ENCODE measurements around the gene UBE2U.

UBE2U gene

DNA sequence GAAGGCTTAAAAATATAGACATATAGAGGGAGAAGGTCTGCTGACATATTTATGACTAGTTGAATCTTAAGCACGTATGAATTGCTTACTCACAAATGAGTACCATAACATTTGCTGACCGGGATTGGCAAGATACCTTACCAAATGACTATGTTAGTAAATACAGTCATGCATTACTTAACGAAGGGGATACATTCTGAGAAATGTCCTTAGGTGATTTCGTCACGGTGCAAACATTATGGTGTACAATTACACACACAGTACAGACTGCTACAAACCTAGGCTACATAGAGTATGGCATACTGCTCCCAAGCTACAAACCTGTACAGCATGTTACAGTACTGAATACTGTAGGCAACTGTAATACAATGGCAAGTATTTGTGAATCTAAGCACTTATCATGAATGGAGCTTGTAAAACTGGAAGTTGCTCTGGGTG lies 19.4 kb upstream of the UBE2U start (continued):
- TF ChIP-seq, protein P1, sequence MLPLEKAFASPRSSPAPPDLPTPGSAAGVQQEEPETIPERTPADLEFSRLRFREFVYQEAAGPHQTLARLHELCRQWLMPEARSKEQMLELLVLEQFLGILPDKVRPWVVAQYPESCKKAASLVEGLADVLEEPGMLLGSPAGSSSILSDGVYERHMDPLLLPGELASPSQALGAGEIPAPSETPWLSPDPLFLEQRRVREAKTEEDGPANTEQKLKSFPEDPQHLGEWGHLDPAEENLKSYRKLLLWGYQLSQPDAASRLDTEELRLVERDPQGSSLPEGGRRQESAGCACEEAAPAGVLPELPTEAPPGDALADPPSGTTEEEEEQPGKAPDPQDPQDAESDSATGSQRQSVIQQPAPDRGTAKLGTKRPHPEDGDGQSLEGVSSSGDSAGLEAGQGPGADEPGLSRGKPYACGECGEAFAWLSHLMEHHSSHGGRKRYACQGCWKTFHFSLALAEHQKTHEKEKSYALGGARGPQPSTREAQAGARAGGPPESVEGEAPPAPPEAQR (tag by site-specific recombination; IDR thresholded peaks at IDR 0.05) = no peak
- TF ChIP-seq WT1 (tag by site-specific recombination; IDR thresholded peaks at IDR 0.05) (peak; percentile 98), REPIN1 (tag by site-specific recombination; IDR thresholded peaks at IDR 0.05; ENCODE audit: low read depth) (no peak; the same call in 1 of the 2 replicates), ZNF366 (tag by site-specific recombination; conservative IDR thresholded peaks at IDR 0.05) (peak; percentile 65), ZXDB (tag by site-specific recombination; IDR thresholded peaks at IDR 0.05) (no peak), SP7 (tag by site-specific recombination; IDR thresholded peaks at IDR 0.05) (peak; percentile 98), SETDB1 (IDR thresholded peaks at IDR 0.05; ENCODE audit: insufficient read length, low read length) (peak; percentile 30), IKZF3 (tag by site-specific recombination; IDR thresholded peaks at IDR 0.05) (peak; percentile 79), ZNF629 (tag by site-specific recombination; IDR thresholded peaks at IDR 0.05) (peak; percentile 95), SP3 (tag by site-specific recombination; IDR thresholded peaks at IDR 0.05) (peak; percentile 42; the same call in 1 of the 2 replicates), ZNF76 (tag by site-specific recombination; IDR thresholded peaks at IDR 0.05; ENCODE audit: borderline replicate concordance, low read depth) (0 out of 2 replicates have a peak, but pooled peaks have one; percentile 44), HOXA7 (CRISPR knock-in tag; IDR thresholded peaks at IDR 0.05; ENCODE audit: borderline replicate concordance) (no peak), TRIM28 (IDR thresholded peaks at IDR 0.05; ENCODE audit: borderline replicate concordance, low read length) (peak; percentile 86), ZIC2 (tag by site-specific recombination; IDR thresholded peaks at IDR 0.05) (no peak), ZNF24 (tag by site-specific recombination; IDR thresholded peaks at IDR 0.05) (peak; percentile 84), BCL11A (tag by site-specific recombination; IDR thresholded peaks at IDR 0.05; ENCODE audit: low read depth) (peak; percentile 83), ZNF48 (tag by site-specific recombination; IDR thresholded peaks at IDR 0.05) (no peak), MZF1 (tag by site-specific recombination; IDR thresholded peaks at IDR 0.05; ENCODE audit: borderline replicate concordance) (peak; percentile 83), ZNF274 (IDR thresholded peaks at IDR 0.05; ENCODE audit: low read length) (no peak), ZNF274 (tag by site-specific recombination; IDR thresholded peaks at IDR 0.05; ENCODE audit: borderline replicate concordance) (no peak), ZNF223 (tag by site-specific recombination; IDR thresholded peaks at IDR 0.05) (no peak)
- TF ChIP-seq, protein P2, sequence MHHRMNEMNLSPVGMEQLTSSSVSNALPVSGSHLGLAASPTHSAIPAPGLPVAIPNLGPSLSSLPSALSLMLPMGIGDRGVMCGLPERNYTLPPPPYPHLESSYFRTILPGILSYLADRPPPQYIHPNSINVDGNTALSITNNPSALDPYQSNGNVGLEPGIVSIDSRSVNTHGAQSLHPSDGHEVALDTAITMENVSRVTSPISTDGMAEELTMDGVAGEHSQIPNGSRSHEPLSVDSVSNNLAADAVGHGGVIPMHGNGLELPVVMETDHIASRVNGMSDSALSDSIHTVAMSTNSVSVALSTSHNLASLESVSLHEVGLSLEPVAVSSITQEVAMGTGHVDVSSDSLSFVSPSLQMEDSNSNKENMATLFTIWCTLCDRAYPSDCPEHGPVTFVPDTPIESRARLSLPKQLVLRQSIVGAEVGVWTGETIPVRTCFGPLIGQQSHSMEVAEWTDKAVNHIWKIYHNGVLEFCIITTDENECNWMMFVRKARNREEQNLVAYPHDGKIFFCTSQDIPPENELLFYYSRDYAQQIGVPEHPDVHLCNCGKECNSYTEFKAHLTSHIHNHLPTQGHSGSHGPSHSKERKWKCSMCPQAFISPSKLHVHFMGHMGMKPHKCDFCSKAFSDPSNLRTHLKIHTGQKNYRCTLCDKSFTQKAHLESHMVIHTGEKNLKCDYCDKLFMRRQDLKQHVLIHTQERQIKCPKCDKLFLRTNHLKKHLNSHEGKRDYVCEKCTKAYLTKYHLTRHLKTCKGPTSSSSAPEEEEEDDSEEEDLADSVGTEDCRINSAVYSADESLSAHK (tag by site-specific recombination; IDR thresholded peaks at IDR 0.05) = 0 out of 2 replicates have a peak, but pooled peaks have one; percentile 70
- TF ChIP-seq, protein P3, sequence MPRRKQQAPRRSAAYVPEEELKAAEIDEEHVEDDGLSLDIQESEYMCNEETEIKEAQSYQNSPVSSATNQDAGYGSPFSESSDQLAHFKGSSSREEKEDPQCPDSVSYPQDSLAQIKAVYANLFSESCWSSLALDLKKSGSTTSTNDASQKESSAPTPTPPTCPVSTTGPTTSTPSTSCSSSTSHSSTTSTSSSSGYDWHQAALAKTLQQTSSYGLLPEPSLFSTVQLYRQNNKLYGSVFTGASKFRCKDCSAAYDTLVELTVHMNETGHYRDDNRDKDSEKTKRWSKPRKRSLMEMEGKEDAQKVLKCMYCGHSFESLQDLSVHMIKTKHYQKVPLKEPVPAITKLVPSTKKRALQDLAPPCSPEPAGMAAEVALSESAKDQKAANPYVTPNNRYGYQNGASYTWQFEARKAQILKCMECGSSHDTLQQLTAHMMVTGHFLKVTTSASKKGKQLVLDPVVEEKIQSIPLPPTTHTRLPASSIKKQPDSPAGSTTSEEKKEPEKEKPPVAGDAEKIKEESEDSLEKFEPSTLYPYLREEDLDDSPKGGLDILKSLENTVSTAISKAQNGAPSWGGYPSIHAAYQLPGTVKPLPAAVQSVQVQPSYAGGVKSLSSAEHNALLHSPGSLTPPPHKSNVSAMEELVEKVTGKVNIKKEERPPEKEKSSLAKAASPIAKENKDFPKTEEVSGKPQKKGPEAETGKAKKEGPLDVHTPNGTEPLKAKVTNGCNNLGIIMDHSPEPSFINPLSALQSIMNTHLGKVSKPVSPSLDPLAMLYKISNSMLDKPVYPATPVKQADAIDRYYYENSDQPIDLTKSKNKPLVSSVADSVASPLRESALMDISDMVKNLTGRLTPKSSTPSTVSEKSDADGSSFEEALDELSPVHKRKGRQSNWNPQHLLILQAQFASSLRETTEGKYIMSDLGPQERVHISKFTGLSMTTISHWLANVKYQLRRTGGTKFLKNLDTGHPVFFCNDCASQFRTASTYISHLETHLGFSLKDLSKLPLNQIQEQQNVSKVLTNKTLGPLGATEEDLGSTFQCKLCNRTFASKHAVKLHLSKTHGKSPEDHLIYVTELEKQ (tag by site-specific recombination; IDR thresholded peaks at IDR 0.05; ENCODE audit: borderline replicate concordance) = peak; percentile 52
- TF ChIP-seq, protein P4, sequence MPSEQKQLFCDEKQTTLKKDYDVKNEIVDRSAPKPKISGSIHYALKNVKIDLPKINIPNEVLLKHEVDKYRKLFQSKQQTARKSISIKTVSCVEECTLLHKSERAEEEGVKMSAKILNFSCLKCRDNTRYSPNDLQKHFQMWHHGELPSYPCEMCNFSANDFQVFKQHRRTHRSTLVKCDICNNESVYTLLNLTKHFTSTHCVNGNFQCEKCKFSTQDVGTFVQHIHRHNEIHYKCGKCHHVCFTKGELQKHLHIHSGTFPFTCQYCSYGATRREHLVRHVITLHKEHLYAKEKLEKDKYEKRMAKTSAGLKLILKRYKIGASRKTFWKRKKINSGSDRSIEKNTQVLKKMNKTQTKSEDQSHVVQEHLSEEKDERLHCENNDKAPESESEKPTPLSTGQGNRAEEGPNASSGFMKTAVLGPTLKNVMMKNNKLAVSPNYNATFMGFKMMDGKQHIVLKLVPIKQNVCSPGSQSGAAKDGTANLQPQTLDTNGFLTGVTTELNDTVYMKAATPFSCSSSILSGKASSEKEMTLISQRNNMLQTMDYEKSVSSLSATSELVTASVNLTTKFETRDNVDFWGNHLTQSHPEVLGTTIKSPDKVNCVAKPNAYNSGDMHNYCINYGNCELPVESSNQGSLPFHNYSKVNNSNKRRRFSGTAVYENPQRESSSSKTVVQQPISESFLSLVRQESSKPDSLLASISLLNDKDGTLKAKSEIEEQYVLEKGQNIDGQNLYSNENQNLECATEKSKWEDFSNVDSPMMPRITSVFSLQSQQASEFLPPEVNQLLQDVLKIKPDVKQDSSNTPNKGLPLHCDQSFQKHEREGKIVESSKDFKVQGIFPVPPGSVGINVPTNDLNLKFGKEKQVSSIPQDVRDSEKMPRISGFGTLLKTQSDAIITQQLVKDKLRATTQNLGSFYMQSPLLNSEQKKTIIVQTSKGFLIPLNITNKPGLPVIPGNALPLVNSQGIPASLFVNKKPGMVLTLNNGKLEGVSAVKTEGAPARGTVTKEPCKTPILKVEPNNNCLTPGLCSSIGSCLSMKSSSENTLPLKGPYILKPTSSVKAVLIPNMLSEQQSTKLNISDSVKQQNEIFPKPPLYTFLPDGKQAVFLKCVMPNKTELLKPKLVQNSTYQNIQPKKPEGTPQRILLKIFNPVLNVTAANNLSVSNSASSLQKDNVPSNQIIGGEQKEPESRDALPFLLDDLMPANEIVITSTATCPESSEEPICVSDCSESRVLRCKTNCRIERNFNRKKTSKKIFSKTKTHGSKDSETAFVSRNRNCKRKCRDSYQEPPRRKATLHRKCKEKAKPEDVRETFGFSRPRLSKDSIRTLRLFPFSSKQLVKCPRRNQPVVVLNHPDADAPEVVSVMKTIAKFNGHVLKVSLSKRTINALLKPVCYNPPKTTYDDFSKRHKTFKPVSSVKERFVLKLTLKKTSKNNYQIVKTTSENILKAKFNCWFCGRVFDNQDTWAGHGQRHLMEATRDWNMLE (tag by site-specific recombination; conservative IDR thresholded peaks at IDR 0.05; ENCODE audit: low read depth) = peak; percentile 20
- TF ChIP-seq, protein P5, sequence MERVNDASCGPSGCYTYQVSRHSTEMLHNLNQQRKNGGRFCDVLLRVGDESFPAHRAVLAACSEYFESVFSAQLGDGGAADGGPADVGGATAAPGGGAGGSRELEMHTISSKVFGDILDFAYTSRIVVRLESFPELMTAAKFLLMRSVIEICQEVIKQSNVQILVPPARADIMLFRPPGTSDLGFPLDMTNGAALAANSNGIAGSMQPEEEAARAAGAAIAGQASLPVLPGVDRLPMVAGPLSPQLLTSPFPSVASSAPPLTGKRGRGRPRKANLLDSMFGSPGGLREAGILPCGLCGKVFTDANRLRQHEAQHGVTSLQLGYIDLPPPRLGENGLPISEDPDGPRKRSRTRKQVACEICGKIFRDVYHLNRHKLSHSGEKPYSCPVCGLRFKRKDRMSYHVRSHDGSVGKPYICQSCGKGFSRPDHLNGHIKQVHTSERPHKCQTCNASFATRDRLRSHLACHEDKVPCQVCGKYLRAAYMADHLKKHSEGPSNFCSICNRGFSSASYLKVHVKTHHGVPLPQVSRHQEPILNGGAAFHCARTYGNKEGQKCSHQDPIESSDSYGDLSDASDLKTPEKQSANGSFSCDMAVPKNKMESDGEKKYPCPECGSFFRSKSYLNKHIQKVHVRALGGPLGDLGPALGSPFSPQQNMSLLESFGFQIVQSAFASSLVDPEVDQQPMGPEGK (tag by site-specific recombination; IDR thresholded peaks at IDR 0.05) = 0 out of 2 replicates have a peak, but pooled peaks have one; percentile 22
